CD14-positive monocyte (primary cell): ENCODE data around the gene KIAA0513. TPM values are rescaled to one million over a fixed set of nuclear protein-coding genes. Genes with fewer than 3 reads are reported as not detected.
A peak's percentile ranks its signal among the peaks of the same experiment; 100 is the strongest.

Source experiments
- DNase-seq, 3 donors: peaks; one replicate each; pipeline ENCODE4 v3.0.0-alpha.2; 2011 to 2022
- H2AFZ ChIP-seq: 2 replicates; pipeline ENCODE4 v1.6.0; 2012; ENCODE audit warnings: mild to moderate bottlenecking, low read depth, low read length, inconsistent platforms; ENCODE audit not compliant: insufficient read depth, poor library complexity, severe bottlenecking
- H3K27ac ChIP-seq, 2 donors: 1 replicate in 1 of 2; 2 replicates in 1 of 2; pipeline ENCODE4 v1.5.1; 2012 to 2013; ENCODE audit warnings: low read length in 2 of 2, control low read depth in 1 of 2, inconsistent platforms in 1 of 2, low read depth in 1 of 2, mild to moderate bottlenecking in 1 of 2
- H3K27me3 ChIP-seq, 2 donors: one replicate each; pipeline versions ENCODE4 v1.6.0 to v1.6.1; 2011 to 2013; ENCODE audit warnings: low read length in 2 of 2; ENCODE audit not compliant: control insufficient read depth in 2 of 2, insufficient read depth in 2 of 2
- H3K36me3 ChIP-seq, 2 donors: replicated peaks in 1 of 2; 1 replicate in 1 of 2; 2 replicates in 1 of 2; pipeline versions ENCODE4 v1.5.1 to v1.6.1; 2012 to 2013; ENCODE audit warnings: low read length in 2 of 2, control low read depth in 1 of 2, inconsistent platforms in 1 of 2, mild to moderate bottlenecking in 1 of 2; ENCODE audit not compliant: insufficient read depth in 2 of 2, control insufficient read depth in 1 of 2
- H3K4me1 ChIP-seq, 2 donors: 1 replicate in 1 of 2; 2 replicates in 1 of 2; pipeline versions ENCODE4 v1.5.1 to v1.6.1; 2012 to 2013; ENCODE audit warnings: low read length in 2 of 2, control low read depth in 1 of 2, inconsistent platforms in 1 of 2, mild to moderate bottlenecking in 1 of 2, moderate library complexity in 1 of 2; ENCODE audit not compliant: insufficient read depth in 2 of 2, control insufficient read depth in 1 of 2
- H3K4me2 ChIP-seq: replicated peaks from 2 replicates; pipeline ENCODE3; 2012; ENCODE audit warnings: low read length, moderate library complexity, mild to moderate bottlenecking; ENCODE audit not compliant: poor library complexity, severe bottlenecking; ENCODE audit errors: extremely low read depth
- H3K4me3 ChIP-seq, 3 experiments: fragments of 200-600 bp in 1 of 3; sonication (generic) in 1 of 3; replicated peaks in 1 of 3; 1 replicate in 2 of 3; 2 replicates in 1 of 3; pipeline ENCODE4 v1.5.1; 2011 to 2013; ENCODE audit warnings: low read length in 3 of 3, mild to moderate bottlenecking in 3 of 3, control low read depth in 2 of 3, low read depth in 2 of 3, inconsistent platforms in 1 of 3, moderate library complexity in 1 of 3
- H3K79me2 ChIP-seq: 2 replicates; pipeline ENCODE4 v1.6.0; 2012; ENCODE audit warnings: mild to moderate bottlenecking, control low read depth, inconsistent platforms, low read length, moderate library complexity; ENCODE audit not compliant: insufficient read depth
- H3K9ac ChIP-seq: 2 replicates; pipeline ENCODE4 v1.6.0; 2017; ENCODE audit warnings: low read length, mild to moderate bottlenecking; ENCODE audit not compliant: insufficient read depth, poor library complexity, severe bottlenecking
- H3K9me3 ChIP-seq, 2 donors: replicated peaks in 1 of 2; 1 replicate in 1 of 2; 2 replicates in 1 of 2; pipeline versions ENCODE4 v1.5.1 to v1.6.1; 2012 to 2013; ENCODE audit warnings: low read length in 2 of 2, control low read depth in 1 of 2; ENCODE audit not compliant: control insufficient read depth in 1 of 2, insufficient read depth in 1 of 2
- H4K20me1 ChIP-seq: 2 replicates; pipeline ENCODE4 v1.6.0; 2012; ENCODE audit warnings: mild to moderate bottlenecking, low read length, control low read depth, moderate library complexity; ENCODE audit not compliant: insufficient read depth
- H3K27ac Mint-ChIP-seq, 7 donors: one replicate each; pipeline ENCODE4 v1.8.0; 2020; ENCODE audit warnings: mild to moderate bottlenecking in 7 of 7, mixed read lengths in 7 of 7, moderate library complexity in 6 of 7, inconsistent platforms in 2 of 7
- H3K27me3 Mint-ChIP-seq, 3 donors: one replicate each; pipeline ENCODE4 v1.8.0; 2021 to 2022; ENCODE audit warnings: low read depth in 3 of 3, mild to moderate bottlenecking in 3 of 3, mixed read lengths in 3 of 3, moderate library complexity in 3 of 3, inconsistent platforms in 1 of 3
- H3K36me3 Mint-ChIP-seq, 2 donors: one replicate each; pipeline ENCODE4 v1.8.0; 2020; ENCODE audit warnings: mixed read lengths in 2 of 2, inconsistent platforms in 1 of 2, mild to moderate bottlenecking in 1 of 2
- H3K4me1 Mint-ChIP-seq: one replicate; pipeline ENCODE4 v1.8.0; 2020; ENCODE audit warnings: mild to moderate bottlenecking, mixed read lengths
- H3K4me3 Mint-ChIP-seq, 2 donors: one replicate each; pipeline ENCODE4 v1.8.0; 2020; ENCODE audit warnings: mild to moderate bottlenecking in 2 of 2, mixed read lengths in 2 of 2, moderate library complexity in 1 of 2
- H3K9me3 Mint-ChIP-seq, 7 donors: one replicate each; pipeline ENCODE4 v1.8.0; 2020 to 2022; ENCODE audit warnings: mixed read lengths in 7 of 7, mild to moderate bottlenecking in 6 of 7, moderate library complexity in 6 of 7, inconsistent platforms in 2 of 7
- CTCF ChIP-seq: fragments of 200-600 bp; IDR thresholded peaks from one replicate; pipeline ENCODE4 v1.8.0; 2022; ENCODE audit warnings: antibody characterized with exemption, mild to moderate bottlenecking
- WGBS: methylation state at CpG from one replicate; pipeline ENCODE4 v1.1.5; 2013; ENCODE audit warnings: missing lambda C conversion rate; ENCODE audit not compliant: insufficient coverage; 5-methylcytosine and 5-hydroxymethylcytosine counted together
- intact Hi-C, 2 donors: fragments of 100-400 bp; cut with micrococcal nuclease; formaldehyde crosslinking; loops; one replicate each; pipeline versions ENCODE4 v1.15.0 to v1.15.1; 2023
- polyA plus RNA-seq, 3 donors: library from polyadenylated mRNA; depleted of rRNA in 1 of 3; unstranded in 2 of 3; stranded (reverse) in 1 of 3; fragments of 300-500 nt in 2 of 3; fragments of >200 nt in 1 of 3; fragmentation: Illumina TruSeq in 2 of 3; gene quantifications; 1 replicate in 2 of 3; 2 replicates in 1 of 3; pipeline ENCODE4 v1.2.3, GENCODE V29; 2012 to 2021

Gene KIAA0513
- polyA plus RNA-seq, 3 donors: 21.4 to 77.5 (median 32.7) TPM

DNA sequence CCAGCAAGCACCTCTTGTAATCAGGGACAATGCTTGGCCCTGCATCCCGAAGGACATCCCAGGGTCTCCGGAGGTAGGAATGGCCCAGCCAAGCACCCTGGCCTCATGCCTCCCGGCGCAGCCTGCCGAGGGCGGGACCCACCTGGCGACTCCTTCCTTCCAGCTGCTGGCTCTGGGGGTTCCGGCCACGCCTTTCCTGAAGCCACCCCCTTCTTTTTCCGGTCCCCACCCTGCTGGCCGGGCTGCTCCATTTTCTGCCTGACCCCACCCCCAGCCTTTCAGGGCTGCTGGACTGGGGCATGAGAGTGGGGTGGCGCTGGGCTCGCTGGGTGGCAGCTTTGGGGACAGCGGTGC, 107.2 kb downstream of the KIAA0513 start:
- intact Hi-C loops: no loop called here
- Mint-ChIP-seq H3K27me3 (peaks cover 8 to 13% (median 11%) of the 10 kb centered on the region in 3 donors), H3K9me3 (peaks cover 2 to 8% (median 4%) of the 10 kb centered on the region in 7 donors), H3K4me1 (peaks cover 43% of the 10 kb centered on the region), H3K27ac (peak overlapping the region in 3 of 7 donors; percentile 57 to 95 (median 94)), H3K4me3 (peak overlapping the region in 1 of 2 donors; percentile 57), H3K36me3 (peaks cover 2 to 3% of the 10 kb centered on the region in 2 donors)
- 51% methylated on average over 10 of the region's 14 CpGs for WGBS
- no peaks in the 10 kb centered on the region for H3K36me3 ChIP-seq
- DNase-seq: no peak
- peaks cover 38 to 45% of the 10 kb centered on the region in 2 donors for H3K4me1 ChIP-seq
- H3K27ac ChIP-seq: peak overlapping the region; percentile 84 to 88
- H3K9ac ChIP-seq: peak overlapping the region; percentile 33
- no peaks in the 10 kb centered on the region for H3K27me3 ChIP-seq
- H2AFZ ChIP-seq: peak overlapping the region; percentile 44
- H4K20me1 ChIP-seq: no peaks in the 10 kb centered on the region
- peak overlapping the region; percentile 81 for H3K4me2 ChIP-seq
- no peaks in the 10 kb centered on the region for H3K79me2 ChIP-seq
- no peak for TF ChIP-seq CTCF
- H3K4me3 ChIP-seq: peak overlapping the region in 1 of 3 experiments; percentile 80
- no peaks in the 10 kb centered on the region for H3K9me3 ChIP-seq

DNA sequence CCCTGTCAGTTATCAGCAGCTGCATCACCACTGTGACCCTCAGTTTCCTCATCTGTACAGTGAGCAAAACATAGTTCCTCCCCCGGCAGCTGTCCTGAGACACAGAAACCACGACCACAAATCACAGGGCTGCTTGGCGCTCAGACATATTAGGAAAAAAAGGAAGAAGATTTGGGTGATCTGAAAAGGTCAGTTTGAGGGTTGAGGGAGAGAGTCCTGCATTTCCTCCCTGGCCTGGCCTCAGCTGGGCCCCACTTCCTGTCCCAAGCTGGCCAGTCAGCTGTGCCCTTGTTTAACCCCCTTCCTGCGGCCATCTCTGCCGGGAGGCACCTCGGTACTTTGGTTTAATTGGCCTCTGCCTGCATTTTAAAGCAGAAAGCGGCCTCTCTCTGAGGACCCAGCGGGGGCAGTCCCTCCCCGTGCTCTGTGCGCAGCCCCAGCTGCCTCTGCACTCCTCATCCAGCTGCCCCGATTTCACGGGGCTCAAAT, 108.7 kb downstream of the KIAA0513 start:
- H4K20me1 ChIP-seq: no peaks in the 10 kb centered on the region
- H3K27me3 Mint-ChIP-seq: peaks cover 8 to 12% (median 11%) of the 10 kb centered on the region in 3 donors
- H3K27ac ChIP-seq: peak overlapping the region; percentile 84 to 88
- no peaks in the 10 kb centered on the region for H3K27me3 ChIP-seq
- H3K36me3 Mint-ChIP-seq: peaks cover 2 to 3% of the 10 kb centered on the region in 2 donors
- WGBS: 4% methylated on average over 9 of the region's 12 CpGs
- peak overlapping the region; percentile 81 for H3K4me2 ChIP-seq
- H2AFZ ChIP-seq: peak overlapping the region; percentile 81
- H3K4me1 ChIP-seq: peaks cover 38 to 45% of the 10 kb centered on the region in 2 donors
- peaks cover 43% of the 10 kb centered on the region for H3K4me1 Mint-ChIP-seq
- peak overlapping the region; percentile 94 to 97 (median 96) for H3K27ac Mint-ChIP-seq
- peak overlapping the region; percentile 58 for H3K9ac ChIP-seq
- no peaks in the 10 kb centered on the region for H3K9me3 ChIP-seq
- H3K79me2 ChIP-seq: no peaks in the 10 kb centered on the region
- intact Hi-C loops: no loop called here
- no peak for TF ChIP-seq CTCF
- no peaks in the 10 kb centered on the region for H3K36me3 ChIP-seq
- H3K4me3 ChIP-seq: peak overlapping the region; percentile 3 to 80 (median 55)
- peak; percentile 87 to 92 (median 92) for DNase-seq
- H3K4me3 Mint-ChIP-seq: peak overlapping the region; percentile 79 to 91
- H3K9me3 Mint-ChIP-seq: peaks cover 2 to 8% (median 5%) of the 10 kb centered on the region in 7 donors
